GM20431 (cell line): ENCODE data around the gene CD86.
"Not testable (repeated sequence)": the region's sequence is repeated elsewhere in the genome, so short reads cannot be mapped to it uniquely, and the experiment has no call there.

Source experiments
- in situ Hi-C: fragments of 300-500 bp; cut with MseI, MboI; formaldehyde crosslinking; loops from one replicate; pipeline ENCODE4 v1.15.0; 2020; ENCODE audit warnings: low sequenced_read_pairs; ENCODE audit not compliant: unreplicated experiment

Gene CD86, protein sequence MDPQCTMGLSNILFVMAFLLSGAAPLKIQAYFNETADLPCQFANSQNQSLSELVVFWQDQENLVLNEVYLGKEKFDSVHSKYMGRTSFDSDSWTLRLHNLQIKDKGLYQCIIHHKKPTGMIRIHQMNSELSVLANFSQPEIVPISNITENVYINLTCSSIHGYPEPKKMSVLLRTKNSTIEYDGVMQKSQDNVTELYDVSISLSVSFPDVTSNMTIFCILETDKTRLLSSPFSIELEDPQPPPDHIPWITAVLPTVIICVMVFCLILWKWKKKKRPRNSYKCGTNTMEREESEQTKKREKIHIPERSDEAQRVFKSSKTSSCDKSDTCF

DNA sequence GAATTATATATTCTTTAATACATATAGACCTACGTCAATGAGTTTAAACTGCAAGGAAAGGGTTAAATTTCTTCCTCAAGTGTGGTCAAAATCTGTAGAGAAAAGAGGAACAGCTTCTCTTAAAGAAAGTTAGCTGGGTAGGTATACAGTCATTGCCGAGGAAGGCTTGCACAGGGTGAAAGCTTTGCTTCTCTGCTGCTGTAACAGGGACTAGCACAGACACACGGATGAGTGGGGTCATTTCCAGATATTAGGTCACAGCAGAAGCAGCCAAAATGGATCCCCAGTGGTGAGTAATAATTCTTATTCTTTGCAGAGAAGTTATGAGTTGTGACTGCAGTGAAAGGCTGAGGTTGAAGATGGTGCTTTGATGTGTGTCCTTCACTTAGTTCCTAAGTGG, at the start of gene CD86:
CD86 (plus strand) TSS at position 148 of the 400 bp plus-strand sequence; CDS start at position 276, 128 bp downstream.
- in situ Hi-C loops, result no loop called here

DNA sequence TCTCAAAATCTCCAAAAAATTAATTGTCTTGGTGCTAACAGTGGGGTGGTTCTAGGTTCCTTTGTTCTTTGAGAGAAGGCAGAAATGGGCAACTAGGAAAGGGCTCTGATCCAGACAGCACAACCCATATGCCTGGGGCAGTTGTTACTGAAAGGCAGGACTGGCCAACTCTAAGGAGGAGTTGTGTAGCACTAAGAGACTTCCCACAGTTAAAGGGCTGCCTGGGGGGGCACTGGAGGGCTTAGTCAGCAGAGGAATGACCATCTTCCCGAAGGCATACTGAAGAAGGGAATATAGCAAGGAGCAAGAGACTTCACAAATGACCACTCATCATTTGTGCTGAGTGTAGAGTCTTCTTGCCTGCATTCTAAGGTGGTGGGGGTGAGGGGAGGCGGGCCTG, 48.9 kb upstream of the CD86 start:
- in situ Hi-C loops, result no loop called here

DNA sequence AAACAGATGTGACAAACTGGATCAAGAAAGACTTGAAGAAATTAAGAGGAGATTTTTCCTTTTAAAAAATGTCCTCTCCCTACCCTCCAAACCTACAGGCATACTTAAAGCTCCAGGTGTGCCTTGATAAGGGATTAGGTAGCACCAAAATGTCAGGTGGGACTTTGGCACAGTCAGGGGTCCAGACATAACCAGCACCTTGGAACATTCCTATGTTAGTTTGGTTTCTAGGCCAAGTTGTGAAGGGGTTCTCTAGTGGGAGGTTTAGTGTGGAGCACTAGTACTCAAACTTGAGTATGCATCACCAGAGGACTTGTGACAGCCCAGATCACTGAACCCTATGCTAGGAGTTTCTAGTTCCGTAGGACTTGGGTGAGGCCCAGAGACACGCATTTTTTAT, 47.0 kb upstream of the CD86 start:
- in situ Hi-C loops, result no loop called here

DNA sequence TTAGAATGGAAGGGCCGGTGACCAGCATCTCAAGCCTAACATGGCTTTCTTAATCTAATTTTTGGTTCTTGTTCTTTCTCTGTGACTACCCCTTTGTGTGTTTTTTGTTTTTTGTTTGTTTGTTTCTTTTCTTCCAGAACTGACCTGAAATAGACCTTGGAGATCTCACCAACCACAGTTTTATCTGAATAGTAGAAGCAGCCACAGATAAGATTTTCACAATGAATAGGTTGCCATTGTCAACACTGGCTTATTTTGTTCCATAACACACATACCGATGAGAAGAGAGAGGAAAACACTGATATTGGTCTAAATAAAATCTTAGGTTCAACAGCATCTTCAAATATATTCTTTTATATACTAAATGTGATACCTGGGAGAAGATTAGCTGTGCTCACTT, 44.7 kb upstream of the CD86 start:
- in situ Hi-C loops, result no loop called here

DNA sequence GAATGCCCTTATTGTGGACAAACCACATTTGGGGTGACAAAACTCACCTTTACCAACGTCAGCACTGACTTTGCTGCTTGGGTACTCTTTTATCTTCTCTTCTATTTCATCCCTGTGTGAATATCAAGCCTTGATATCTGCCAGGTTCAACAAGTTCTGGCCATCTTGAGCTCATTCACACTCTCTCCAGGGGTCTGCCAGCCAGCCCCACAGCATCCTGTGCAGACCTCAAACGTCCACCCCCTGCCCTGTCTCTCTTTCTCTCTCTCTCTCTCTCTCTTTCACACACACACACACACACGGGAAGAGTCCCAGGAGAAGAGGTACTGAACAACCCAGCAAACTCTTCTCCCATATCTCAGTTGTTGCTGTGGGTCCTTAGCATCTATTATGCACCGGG, 43.8 kb upstream of the CD86 start:
- in situ Hi-C loops, result no loop called here

DNA sequence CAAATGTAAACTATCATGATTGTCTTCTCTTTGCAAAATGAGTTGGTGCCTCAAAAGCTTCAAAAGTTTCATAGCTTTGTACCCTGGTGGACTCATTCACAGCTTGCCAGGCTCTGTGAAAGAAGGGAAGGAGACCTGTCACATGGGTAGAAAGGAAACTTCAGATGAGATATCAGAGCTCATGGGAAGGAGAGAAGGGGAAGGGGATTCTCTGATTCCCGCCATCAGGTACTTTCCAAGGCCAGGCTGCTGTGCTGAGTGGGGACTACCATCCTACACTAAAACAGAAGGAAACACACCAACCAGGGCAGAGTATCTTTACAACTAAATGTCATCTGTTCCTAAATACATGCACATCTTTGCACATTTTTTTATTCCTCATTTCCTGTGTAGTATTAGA, 42.3 kb upstream of the CD86 start:
- in situ Hi-C loops, result no loop called here

DNA sequence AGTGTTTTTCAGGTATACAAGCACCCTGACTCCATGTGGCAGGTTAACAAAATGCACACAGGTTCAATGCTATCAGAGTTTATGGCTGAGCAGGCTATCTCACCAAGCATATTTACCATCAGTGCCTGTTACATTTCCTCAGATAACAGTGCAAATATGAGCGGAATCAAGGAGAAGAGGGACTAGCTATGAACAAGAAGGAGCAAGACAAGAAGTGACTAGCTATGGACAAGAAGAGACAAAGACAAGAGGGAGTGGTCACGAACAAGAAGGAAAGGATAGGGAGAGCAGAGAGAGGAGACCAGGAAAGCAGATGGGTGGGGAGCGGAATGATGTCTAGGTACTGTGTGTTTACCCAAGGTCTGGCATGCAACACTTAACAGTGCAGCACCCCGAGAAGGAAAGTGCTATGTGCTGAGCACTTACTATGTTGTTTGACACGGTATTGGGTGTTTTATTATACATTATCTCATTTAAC, 41.7 kb upstream of the CD86 start:
- in situ Hi-C loops, result no loop called here

DNA sequence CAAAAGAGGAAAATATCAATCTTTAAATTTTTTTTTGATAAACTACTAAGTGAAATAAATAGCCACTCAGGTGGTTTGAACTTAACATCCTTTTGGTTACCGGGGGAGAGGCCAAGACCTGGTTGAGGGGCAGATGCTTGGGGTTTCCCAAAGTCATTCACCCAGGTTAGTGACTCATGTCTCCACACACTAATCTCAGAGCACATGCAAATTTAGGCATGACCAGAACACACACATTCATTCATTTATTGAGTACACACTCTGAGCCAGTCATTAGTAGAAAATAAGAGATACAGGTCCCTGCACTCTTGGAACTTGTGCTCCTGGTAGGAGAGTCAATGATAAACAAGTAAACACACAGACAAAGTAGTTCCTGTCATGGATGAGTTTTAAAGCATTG, 40.4 kb upstream of the CD86 start:
- in situ Hi-C loops, result no loop called here

DNA sequence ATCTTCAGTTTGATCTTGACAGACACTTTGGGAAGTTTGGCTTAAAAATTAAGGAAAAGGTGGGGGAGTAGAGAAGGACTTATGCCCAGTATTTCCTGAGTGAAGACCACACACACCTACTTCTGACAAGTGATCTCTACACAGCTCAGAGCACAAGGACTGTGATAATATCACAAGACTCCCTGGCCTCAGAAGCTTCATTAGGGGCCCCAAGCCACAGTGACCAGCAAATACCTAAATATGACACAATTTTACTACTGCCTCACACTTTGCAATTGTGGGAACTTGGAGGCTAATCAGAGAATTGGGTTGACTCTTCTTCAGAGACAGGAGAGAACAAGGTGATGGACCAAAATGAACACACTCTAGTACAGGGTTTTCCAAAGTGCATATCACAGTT, 35.7 kb upstream of the CD86 start:
- in situ Hi-C loops, result no loop called here

DNA sequence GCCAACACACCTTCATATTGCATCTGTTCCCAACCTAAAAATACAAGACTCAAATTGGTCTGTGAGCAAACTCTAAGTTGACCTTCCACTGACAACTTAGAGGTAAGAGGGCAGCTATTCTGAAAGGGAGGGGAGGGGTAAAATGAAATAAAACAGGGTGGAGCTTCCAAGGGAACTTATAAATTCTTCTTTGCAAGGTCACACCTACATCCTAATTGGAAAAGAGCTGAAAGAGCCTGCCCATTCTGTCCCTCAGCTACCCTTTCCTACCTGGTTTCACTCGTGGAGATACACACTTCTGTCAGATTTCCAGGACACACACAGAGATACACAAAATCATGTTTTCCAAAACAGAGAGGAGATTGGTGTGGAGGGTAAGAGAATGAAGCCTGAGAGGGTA, 34.1 kb upstream of the CD86 start:
- in situ Hi-C loops, result no loop called here

DNA sequence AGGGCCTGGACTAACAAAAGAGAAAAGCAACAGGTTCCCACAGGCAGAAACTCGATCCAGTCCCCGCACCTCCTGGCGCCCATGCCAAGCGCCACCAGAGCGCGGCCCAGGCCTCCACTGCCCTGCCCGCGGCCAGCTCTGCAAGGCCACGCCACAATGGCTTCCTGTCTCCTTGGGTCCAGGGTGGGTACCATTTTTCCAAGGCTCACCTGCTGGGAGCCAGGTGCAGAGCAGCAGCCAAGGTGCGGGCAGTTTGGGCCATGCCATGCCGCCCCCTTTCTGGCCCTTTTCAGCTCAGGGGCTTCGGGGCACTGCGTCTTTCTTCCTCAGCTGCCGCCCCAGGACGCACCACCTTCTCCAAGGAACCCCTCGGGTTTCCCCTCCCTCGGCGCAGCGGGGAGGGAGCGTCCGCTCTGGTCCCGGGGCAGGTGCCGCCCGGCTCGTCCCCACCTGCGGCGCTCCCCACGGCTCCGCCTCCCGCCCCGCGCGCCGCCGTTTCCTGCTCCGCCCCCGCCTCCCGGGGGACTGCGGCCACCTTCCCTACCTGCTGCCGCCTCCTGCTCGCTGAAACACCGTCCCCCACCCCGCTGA, 33.3 kb upstream of the CD86 start, which contains the start of gene ILDR1:
ILDR1 (minus strand) TSS at position 437 of the 591 bp plus-strand sequence; CDS start at position 267, 170 bp downstream.
- in situ Hi-C loops, result no loop called here

DNA sequence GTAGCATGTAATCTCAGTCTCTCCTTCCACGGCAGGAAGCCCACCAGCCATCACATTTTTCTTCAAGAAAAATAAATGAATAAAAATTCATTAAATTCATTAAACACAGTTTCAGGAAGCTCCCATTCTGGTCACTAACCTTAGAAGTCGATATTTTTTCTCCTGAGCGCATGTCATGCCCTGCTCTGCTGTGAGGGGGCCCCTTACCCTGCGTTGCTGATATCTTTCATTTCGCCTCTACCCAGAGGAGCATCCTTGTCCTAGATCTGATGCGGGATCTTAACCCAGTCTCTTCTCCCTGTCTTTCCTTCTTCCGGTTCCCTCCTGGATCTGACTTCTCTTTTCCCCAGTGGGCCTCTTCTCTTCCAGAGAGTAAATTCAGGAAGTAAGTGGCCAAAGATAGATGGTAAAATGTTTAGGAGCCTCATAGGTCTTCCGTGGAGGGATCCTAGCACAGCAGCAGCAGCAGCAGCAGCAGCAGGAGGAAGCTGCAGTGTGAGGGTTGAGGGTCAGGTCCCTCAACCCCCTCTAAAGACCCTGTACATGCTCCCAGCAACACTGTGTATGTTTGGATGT, 31.7 kb upstream of the CD86 start:
- in situ Hi-C loops, result no loop called here

DNA sequence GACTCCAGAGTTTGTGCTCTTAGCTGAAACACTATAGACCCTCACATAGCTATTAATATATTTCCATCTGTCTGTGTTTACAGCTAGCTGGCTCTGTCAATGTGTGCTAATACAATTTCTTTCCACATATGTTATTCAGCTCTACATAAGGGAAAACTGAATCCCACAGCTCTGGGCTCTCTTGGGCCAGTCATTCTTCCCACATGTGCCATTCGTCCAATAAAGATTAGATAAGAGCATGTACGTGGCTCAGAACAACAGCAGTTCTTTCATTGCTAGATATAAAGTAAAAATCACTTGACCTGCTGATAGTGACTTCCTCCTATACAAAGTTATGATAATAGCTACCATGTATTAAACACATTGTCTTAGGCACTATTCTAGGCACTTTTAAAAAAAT, 30.4 kb upstream of the CD86 start:
- in situ Hi-C loops, result no loop called here

DNA sequence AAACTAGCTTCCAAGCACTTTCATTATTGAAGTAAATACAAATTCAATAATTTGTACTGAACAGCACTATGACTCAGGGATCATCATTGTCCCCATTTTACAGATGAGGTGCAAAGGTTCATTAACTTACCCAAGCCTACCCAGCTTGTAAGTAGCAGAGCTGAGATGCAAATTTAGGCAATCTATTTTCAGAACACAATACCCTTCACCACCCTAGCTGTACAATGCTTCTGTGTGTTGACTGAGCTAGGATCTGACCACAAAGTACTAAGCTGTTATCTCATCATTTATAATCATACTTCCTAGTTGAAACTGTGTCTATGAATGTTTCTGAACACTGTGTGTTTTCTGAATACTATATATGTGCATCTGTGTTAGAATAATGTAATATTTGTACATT, 29.9 kb upstream of the CD86 start:
- in situ Hi-C loops, result no loop called here

DNA sequence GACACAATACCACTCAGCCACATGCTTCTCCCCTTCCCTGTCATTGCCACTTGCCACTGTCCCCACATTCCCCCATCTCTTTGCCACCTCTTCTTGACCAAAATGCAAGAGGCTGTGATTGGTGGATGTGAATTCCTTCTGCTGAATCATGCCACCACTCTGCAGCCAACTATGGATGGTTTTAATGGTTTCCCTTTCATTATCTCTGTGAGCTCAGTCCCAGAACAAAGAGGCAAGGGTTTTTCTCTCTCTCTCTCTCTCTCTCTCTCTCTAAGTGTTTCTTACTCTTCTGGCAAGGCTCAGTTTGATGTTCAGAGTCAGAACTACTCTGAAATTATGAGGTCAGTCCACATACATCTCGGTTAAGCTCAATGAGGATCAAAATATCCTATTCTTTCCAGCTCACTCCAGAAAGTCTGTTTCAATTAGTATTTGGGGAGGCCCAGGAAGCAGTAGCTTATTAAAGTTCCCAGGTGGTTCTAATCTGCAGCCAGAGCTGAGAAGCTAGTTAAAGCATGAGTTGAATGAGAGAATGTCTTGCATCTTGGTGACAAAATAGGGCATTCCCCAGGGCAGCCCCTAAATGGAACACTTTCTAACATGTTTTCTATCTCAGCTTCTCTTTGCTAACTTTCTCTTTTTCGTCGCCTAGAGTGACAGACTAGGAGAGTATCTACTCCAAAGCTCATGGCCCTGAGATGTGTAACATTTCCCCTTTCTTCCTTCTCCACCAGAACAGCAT, 24.6 kb upstream of the CD86 start:
- in situ Hi-C loops, result no loop called here

DNA sequence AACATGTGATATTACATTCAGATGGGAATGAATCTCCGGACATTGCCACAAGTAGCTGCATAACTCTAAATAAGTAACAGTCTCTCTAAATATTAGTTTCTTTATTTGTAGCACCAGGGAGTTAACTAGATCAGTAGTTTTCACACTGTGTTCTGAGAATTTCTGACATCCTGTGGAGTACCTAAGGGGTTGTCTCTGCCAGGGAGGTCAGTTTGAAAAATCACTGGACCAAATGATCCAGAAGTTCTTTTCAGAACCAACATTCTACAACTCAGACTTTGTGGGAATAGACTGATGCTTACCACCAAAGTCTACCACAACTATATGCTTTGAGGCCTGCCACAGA, 24.1 kb upstream of the CD86 start:
- in situ Hi-C loops, result no loop called here

DNA sequence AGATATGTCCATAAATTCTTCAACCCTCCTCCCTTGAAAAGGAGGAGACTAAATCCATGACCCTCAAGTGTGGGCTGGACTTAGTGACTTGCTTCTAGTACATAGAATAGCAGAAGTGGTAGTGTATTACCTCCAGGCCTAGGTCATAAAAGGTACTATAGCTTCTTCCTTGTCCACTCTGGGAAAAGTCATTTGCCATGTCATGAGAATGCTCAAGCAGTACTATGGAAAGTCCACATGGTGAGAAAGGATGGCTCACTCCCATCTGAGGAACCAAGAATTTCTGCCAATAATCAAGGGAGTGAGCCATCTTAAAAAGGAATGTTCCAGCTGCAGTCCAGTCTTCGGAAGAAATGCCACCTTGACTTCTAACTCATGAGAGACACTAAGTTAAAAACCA, 22.6 kb upstream of the CD86 start:
- in situ Hi-C loops, result no loop called here

DNA sequence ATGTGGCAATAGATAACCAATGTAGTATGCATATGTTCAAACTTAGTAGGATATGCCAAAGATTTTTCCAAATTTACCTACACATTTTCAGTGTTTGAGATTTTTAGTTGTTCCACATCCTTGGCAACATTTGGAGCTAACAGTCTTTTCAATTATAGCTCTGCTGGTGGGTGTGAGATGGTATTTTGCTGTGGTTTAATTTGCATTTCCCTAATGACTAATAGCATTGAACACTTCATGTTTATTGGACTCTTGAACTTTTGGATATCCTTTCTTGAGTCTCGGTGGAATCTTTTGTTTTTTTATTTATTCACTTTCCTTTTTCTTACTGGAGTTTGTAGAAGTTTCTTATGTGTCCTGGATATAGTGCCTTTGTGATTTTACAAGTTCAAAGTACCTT, 22.1 kb upstream of the CD86 start:
- in situ Hi-C loops, result no loop called here

DNA sequence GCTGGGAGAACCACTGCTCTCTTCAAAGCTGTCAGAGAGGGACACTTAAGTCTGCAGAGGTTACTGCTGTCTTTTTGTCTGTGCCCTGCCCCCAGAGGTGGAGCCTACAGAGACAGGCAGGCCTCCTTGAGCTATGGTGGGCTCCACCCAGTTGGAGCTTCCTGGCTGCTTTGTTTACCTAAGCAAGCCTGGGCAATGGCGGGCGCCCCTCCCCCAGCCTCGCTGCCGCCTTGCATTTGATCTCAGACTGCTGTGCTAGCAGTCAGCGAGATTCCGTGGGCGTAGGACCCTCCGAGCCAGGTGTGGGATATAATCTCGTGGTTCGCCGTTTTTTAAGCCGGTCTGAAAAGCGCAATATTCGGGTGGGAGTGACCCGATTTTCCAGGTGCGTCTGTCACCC, 7.9 kb upstream of the CD86 start:
- in situ Hi-C loops, result not testable (repeated sequence)

DNA sequence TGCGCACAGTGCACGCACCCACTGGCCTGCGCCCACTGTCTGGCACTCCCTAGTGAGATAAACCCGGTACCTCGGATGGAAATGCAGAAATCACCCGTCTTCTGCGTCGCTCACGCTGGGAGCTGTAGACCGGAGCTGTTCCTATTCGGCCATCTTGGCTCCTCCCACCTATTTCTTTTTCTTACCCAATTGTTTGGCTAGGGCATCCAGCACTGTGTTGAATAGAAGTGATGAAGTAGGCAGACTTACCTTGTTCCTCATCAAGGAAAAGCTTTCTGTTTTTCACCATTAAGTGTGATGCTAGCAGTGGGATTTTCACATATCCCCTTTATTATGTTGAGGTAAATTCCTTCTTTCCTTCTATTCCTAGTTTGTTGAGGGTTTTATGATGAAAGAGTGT, 7.4 kb upstream of the CD86 start:
- in situ Hi-C loops, result not testable (repeated sequence)

DNA sequence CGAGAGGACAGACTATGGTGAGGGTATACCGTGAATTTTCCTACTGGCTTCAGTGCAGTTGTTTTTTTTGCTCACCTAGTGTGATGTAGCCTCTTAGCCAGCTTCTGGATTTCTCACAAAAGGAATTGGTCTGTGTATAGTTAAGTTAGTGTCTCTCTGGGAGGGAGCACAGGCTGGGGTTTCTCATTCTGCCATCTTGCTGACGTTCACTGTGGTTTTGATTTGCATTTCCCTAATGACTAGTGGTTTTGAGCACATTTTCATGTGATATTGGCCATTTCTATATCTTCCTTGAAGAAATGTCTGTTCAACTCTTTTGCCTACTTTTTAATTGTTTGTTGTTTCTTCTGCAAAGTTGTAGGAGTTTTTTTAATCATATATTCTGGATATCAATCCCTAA, 2.2 kb upstream of the CD86 start:
- in situ Hi-C loops, result no loop called here
